Measurements from ENCODE around the gene ELAC2. TPM values are rescaled to one million over a fixed set of nuclear protein-coding genes. Genes with fewer than 3 reads are reported as not detected.
A peak's percentile ranks its signal among the peaks of the same experiment; 100 is the strongest.

Gene ELAC2
- total RNA-seq, 4 donors from 2014 or later = 57.1 to 235 (median 93.7) TPM

DNA sequence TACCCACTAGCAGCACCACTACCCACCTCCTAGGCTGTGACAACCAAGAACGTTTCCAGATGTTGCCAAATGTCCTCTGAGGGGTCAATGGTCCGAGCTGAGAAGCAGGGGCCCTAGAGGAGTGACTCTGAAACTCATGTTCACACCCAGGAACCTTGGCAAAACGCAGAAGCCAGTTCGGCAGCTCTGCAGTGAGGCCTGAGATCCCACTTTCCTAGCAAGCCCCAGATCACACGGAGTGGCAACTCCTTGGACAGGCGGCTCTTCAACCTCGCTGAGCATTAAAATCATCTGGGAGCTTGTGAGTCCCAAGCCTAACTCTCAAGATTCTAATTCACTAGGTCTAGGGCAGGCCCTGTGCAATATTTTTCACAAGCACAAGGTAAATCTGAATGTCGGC lies 17.3 kb downstream of the ELAC2 start:
- H3K4me3 ChIP-seq = no peak overlapping the region

DNA sequence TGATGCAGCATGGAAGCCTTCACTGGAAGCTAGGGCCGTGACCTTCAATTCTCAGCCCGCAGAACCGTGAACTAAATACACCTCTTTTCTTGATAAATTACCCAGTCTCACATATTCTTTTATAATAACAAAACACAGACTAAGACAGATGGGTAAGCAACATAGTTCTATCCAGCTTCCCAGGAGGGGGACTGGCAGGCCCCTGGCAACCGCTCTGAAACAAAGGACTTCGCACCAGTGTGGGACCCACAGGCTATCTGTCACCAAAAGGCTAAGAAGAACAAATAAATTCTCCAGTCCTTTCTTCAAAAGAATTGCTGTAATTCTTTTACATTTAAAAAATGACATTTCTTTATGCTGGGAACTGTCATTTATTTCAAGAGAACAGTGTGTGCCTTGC lies 19.0 kb downstream of the ELAC2 start:
- peaks cover 0 to 98% (median 0%) of the 10 kb centered on the region in 3 donors for H3K36me3 ChIP-seq
- H3K4me1 ChIP-seq = no peaks in the 10 kb centered on the region
- H3K27me3 ChIP-seq = no peaks in the 10 kb centered on the region
- H3K27ac ChIP-seq = no peak overlapping the region
- H3K9me3 ChIP-seq = no peaks in the 10 kb centered on the region
- no peak for TF ChIP-seq POLR2A (IDR thresholded peaks at IDR 0.05)
- TF ChIP-seq, protein P1, sequence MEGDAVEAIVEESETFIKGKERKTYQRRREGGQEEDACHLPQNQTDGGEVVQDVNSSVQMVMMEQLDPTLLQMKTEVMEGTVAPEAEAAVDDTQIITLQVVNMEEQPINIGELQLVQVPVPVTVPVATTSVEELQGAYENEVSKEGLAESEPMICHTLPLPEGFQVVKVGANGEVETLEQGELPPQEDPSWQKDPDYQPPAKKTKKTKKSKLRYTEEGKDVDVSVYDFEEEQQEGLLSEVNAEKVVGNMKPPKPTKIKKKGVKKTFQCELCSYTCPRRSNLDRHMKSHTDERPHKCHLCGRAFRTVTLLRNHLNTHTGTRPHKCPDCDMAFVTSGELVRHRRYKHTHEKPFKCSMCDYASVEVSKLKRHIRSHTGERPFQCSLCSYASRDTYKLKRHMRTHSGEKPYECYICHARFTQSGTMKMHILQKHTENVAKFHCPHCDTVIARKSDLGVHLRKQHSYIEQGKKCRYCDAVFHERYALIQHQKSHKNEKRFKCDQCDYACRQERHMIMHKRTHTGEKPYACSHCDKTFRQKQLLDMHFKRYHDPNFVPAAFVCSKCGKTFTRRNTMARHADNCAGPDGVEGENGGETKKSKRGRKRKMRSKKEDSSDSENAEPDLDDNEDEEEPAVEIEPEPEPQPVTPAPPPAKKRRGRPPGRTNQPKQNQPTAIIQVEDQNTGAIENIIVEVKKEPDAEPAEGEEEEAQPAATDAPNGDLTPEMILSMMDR (IDR thresholded peaks at IDR 0.05) = no peak
- no peak overlapping the region for H3K4me3 ChIP-seq
- DNase-seq = peak in 1 of 3 donors; percentile 18

More for the DNA sequence above, 17.3 kb downstream of the ELAC2 start:
- Histone ChIP-seq H3K9me3 (no peaks in the 10 kb centered on the region), H3K27ac (no peak overlapping the region), H3K36me3 (peaks cover 0 to 98% (median 0%) of the 10 kb centered on the region in 3 donors), H3K4me1 (no peaks in the 10 kb centered on the region), H3K27me3 (no peaks in the 10 kb centered on the region)
- peak in 1 of 3 donors; percentile 15 for DNase-seq
- TF ChIP-seq, protein P1 (IDR thresholded peaks at IDR 0.05) = no peak
- no peak for TF ChIP-seq POLR2A (IDR thresholded peaks at IDR 0.05)

GRCh38 chr17:12998461-12998860 lies 19.4 kb downstream of the ELAC2 start:
- H3K36me3 ChIP-seq = peaks cover 0 to 99% (median 0%) of the 10 kb centered on the region in 3 donors
- H3K4me1 ChIP-seq = no peaks in the 10 kb centered on the region
- TF ChIP-seq, protein P1 (IDR thresholded peaks at IDR 0.05) = no peak
- no peak for TF ChIP-seq POLR2A (IDR thresholded peaks at IDR 0.05)
- no peak for DNase-seq
- no peaks in the 10 kb centered on the region for H3K9me3 ChIP-seq
- no peak overlapping the region for H3K4me3 ChIP-seq
- H3K27ac ChIP-seq = no peak overlapping the region
- no peaks in the 10 kb centered on the region for H3K27me3 ChIP-seq

DNA sequence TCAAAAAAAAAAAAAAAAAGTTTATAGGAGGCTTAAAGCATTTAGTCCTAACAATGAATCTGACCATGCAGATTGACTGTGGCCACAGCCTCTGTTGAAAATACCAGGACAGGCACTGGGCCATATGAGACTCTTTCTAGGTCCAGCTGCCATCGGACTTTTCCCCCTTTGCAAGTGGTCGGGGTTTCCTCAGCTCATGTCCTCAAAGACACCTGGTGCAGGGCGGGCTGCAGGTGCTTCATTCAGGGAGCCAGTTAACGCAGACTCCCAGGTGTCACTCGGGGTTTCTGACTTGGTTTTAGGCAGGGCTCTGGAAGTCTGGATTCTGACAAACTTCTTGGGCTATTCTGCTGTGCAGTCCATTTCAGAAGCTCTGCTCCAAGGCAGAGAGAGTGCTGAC lies 20.9 kb downstream of the ELAC2 start:
- TF ChIP-seq, protein P1 (IDR thresholded peaks at IDR 0.05) = no peak
- no peak for TF ChIP-seq POLR2A (IDR thresholded peaks at IDR 0.05)
- peaks cover 0 to 100% (median 0%) of the 10 kb centered on the region in 3 donors for H3K36me3 ChIP-seq
- no peak overlapping the region for H3K4me3 ChIP-seq
- DNase-seq = no peak
- no peak overlapping the region for H3K27ac ChIP-seq
- H3K4me1 ChIP-seq = no peaks in the 10 kb centered on the region
- no peaks in the 10 kb centered on the region for H3K27me3 ChIP-seq
- H3K9me3 ChIP-seq = no peaks in the 10 kb centered on the region

- no peak overlapping the region for H3K27ac ChIP-seq
- no peaks in the 10 kb centered on the region for H3K27me3 ChIP-seq
- H3K9me3 ChIP-seq = no peaks in the 10 kb centered on the region
- no peak for DNase-seq
- H3K4me3 ChIP-seq = no peak overlapping the region
- peaks cover 0 to 100% (median 0%) of the 10 kb centered on the region in 3 donors for H3K36me3 ChIP-seq
- no peaks in the 10 kb centered on the region for H3K4me1 ChIP-seq
- TF ChIP-seq, protein P1 (IDR thresholded peaks at IDR 0.05) = no peak
- no peak for TF ChIP-seq POLR2A (IDR thresholded peaks at IDR 0.05)
Observed at GRCh38 chr17:12996357-12996756, 21.5 kb downstream of the ELAC2 start.

DNA sequence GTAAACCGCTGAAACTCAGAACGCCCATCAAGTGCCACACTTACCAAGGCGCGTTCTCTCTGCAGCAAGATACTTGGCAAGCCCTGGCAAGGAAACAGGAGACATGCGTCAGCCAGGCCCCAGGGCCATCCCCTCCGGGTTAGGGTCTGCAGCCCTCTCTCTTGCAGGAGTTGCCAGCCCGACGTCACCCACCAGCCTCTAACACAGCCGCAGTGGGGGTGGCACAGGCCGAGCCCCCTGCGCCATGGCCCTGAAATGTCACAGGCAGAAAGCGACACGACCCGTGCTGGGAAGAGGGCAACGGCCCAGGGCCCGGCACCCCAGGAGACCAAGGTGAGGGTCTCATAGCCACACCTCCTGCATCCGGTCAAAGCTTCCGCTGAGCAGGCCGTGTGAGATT lies 21.9 kb downstream of the ELAC2 start:
- no peak for DNase-seq
- Histone ChIP-seq H3K4me1 (no peaks in the 10 kb centered on the region), H3K27me3 (no peaks in the 10 kb centered on the region), H3K4me3 (no peak overlapping the region), H3K27ac (no peak overlapping the region), H3K36me3 (peaks cover 0 to 100% (median 0%) of the 10 kb centered on the region in 3 donors), H3K9me3 (no peaks in the 10 kb centered on the region)
- TF ChIP-seq, protein P1 (IDR thresholded peaks at IDR 0.05) = no peak
- no peak for TF ChIP-seq POLR2A (IDR thresholded peaks at IDR 0.05)

Measured in Peyer's patch (tissue), 4 donors.